ENCODE data around the gene SCN2B.

Gene SCN2B, protein sequence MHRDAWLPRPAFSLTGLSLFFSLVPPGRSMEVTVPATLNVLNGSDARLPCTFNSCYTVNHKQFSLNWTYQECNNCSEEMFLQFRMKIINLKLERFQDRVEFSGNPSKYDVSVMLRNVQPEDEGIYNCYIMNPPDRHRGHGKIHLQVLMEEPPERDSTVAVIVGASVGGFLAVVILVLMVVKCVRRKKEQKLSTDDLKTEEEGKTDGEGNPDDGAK

DNA sequence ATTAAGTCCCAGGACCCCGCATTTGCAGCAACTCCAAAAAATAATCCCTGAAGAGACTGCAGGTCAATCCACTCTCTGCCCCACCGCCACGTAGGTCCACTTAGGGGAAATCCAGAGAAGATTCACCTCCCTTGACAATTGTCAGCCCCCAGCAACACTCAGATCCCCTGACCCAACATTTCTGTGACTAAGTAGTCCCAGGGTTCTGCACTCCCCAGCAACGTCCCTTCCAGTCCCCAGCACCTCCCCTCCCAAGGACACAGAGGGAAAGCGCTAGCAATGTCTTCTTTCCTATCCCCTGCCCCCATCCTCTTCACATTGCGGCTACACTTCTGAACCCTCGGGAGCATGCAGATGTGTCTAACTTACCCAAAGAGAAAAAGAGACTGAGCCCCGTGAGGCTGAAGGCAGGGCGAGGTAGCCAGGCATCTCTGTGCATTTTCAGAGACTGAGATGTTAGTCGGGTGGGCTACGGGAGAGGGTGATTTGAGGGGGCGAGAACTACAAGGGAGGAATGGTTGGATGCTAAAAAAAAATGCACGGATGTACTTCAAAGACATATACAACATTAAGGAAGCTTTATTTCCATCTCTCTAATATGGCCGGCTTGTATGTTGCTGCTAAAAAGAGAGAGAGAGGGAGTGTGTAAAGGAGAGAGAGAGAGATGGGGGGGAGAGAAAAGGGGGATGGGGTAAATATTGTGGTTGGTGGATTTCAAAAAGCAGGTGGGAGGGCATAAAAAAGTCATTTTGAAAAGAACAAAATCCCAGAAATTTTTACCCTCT is at the start of gene SCN2B:
Gene SCN2B, minus strand, starts transcription at position 647 of the 785 bp plus-strand sequence. Its CDS starts 208 bp downstream, at position 439.
- DNase-seq (ENCODE audit: low read depth in 2 of 2): no peak

DNA sequence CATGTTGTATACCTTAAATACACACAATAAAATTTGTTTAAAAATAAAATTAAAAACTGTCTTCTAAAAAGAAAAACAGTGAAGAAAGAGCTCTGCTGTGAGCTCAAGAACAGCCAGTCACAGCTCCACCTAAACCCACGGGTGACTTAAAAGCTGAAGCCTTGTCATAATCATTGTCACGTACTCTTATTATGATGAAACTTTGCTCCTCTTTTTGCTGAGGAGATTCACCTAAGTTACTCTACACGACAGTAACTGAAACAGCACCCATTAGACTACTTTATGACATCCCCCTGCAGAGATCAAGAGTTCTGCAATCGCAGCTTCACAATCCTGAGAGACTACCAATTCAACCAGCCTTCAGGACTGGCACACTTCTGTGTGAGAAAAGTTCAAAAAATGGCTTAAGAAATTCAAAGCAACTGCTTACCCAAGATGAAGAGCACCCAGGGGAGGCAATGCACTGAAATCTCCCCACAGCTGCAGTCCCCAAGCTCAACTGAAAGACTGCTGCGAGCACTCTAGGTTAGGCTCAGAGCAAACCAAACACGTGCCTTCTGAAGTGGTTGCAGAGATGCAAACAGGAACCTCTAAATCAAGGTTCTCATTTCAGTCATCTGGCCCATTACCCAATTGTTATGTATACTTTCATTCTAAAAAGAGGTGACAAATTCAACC is 48.2 kb upstream of the SCN2B start, which contains the start of gene JAML:
Gene JAML, minus strand, starts transcription at position 501 of the 678 bp plus-strand sequence. CDS start 10,145 bp downstream, outside the sequence.
- peak; percentile 51 to 55 for DNase-seq (ENCODE audit: low read depth in 2 of 2)

DNA sequence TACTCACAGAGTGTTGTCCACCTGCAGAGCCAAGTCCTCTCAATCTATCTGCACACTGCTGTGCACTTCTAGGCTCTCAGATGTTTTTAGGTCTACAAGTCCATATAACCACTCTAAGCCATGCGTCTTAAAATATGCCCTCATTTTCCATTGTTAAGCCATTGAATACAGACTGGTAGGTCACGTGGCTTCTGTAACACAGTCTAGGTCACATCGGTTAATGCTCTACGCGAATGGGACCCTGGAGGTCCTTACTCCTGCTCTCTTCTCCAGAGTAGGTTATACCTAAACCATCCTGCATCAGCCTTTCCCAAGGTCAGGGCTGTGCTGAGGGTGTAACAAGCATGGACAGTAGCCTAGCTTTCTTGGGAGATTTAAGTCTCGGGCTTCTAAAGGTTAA is 47.6 kb upstream of the SCN2B start:
- DNase-seq (ENCODE audit: low read depth in 2 of 2): no peak

DNA sequence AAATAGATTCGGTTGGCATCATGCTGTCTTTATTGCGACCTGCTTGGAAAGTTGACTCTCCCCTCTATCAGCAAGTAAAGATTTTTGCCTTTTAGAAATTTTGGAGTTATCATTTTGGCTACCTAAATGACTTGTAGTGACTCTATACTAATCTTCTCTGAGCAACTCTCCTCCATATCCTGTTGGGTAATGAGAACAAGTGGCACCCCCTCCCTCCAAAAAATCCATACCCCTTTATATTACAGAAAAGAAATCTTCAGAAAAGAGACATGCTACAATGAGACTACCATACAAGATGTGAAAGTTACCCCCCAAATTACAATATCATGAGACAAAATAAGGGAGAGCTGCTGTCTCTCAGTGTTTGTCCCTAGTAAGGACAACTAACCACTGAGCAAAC is 47.1 kb upstream of the SCN2B start:
- DNase-seq (ENCODE audit: low read depth in 2 of 2): no peak

DNA sequence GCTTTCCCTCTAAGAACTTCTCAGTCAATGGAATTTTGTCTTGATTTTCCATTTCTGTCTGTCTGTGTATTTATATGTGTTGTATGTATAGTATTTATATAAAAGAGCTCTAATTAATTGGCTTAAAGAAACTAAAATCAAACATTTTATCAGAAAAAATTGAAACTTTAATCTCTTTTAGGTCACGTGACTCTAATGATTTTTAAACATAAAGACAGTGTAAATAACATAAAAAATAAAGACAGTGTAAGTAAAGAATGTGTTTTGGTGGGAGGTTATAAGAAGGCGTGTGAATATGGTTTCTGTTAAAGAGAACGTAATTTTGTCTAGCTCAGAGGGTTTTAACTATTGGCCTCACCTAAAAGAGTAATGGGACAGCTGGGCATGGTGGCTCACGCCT is 46.0 kb upstream of the SCN2B start:
- DNase-seq (ENCODE audit: low read depth in 2 of 2): no peak

DNA sequence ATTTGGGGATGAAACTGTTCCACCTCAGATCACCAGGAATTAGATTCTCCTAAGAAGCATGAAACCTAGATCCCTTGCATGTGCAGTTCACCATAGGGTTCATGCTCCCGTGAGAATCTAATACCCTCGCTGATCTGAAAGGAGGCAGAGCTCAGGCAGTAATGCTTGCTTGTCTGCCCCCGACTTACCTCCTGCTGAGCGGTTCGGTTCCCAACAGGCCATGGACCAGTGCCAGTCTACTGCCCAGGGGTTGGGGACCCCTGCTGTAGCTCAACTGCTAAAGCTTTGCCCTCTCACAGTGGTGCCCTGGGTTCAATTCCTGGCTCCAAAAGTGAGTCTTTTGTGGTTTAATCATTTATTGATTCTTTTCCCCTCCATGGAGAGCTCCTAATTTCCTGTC is 45.0 kb upstream of the SCN2B start:
- DNase-seq (ENCODE audit: low read depth in 2 of 2): no peak

DNA sequence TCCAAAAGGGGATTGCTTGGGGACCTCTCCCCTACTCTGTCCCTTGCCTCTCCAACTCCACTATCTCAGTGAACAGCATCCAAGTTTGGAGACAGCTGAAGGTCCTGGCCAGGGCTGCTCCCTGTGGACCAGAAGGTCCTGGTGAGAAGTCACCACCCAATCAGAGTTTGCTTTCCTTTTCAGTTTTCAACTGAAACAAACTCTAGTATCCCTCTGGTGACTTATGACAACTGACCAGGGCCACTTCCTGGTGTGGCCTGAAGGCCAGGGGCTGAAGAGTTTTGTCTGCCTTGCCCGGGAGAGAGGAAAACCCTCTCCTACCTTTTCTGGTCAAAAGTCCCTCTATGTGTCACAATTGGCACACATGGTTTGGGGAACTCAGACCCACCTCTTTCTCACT is 43.3 kb upstream of the SCN2B start:
- DNase-seq (ENCODE audit: low read depth in 2 of 2): no peak

- no peak for DNase-seq (ENCODE audit: low read depth in 2 of 2)
Observed at GRCh38 chr11:118219244-118219643, 42.8 kb upstream of the SCN2B start.

GRCh38 chr11:118217575-118217974 is 41.1 kb upstream of the SCN2B start:
- no peak for DNase-seq (ENCODE audit: low read depth in 2 of 2)

DNA sequence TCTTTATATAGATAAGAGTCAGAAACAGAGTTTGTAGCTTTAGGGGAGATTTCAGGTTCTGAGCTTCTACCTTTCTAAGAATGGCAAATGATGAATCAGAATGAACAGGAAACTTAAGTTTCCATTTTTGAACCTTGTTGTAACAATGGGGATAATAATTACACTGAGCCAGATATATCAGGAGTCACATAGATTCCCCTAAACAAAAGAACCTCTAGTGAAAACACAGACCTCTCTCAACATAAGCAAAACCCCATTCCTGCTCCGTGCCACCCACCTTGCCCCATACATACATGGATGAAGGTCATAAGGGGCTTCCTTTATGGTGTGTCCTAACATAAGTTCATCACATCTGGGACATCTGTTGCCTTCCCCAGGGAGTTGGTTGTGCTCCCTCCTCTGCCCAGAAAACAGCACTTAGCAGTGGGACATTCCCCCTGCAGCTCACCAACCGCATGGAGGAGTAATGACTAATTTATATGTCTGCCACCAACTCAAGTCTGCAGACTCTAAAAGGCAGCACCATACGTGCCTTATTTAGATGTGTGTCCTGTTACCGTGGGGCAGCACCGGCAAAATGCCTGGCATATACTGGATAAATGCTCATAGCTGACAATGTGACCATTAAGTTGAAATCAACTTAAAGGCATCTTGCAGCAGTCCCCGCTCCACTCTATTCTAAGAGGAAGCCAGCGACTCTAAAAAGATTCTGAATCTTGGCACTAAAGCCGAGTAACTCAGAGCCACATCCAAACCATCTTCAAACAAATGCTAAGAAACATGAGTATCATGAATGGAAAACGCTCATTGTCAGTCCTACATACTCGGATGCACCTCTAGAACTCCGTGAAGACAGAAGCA is 40.4 kb upstream of the SCN2B start:
- DNase-seq (ENCODE audit: low read depth in 2 of 2): peak; percentile 41 to 49

DNA sequence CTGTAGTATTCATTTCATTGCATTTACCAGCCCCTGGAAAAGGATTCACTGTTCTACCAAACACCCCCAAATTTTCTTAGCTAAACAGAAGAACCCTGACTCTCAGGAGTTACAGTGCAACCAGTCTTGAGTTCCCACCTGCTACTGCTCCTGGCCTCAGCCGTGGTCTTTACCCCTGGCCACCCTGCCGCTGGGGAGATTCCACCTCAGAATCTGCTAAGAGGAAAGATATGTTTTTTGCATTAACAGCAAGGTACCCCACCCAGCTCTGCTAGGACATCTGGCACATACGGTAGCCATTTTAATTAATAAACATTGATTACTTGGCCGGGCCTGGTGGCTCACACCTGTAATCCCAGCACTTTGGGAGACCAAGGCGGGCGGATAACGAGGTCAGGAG is 39.3 kb upstream of the SCN2B start:
- no peak for DNase-seq (ENCODE audit: low read depth in 2 of 2)

- no peak for DNase-seq (ENCODE audit: low read depth in 2 of 2)
Observed at GRCh38 chr11:118215262-118215661, 38.8 kb upstream of the SCN2B start.

GRCh38 chr11:118214210-118214914 is 37.9 kb upstream of the SCN2B start:
- DNase-seq (ENCODE audit: low read depth in 2 of 2): no peak

- no peak for DNase-seq (ENCODE audit: low read depth in 2 of 2)
Observed at GRCh38 chr11:118213781-118214180, 37.3 kb upstream of the SCN2B start.

DNA sequence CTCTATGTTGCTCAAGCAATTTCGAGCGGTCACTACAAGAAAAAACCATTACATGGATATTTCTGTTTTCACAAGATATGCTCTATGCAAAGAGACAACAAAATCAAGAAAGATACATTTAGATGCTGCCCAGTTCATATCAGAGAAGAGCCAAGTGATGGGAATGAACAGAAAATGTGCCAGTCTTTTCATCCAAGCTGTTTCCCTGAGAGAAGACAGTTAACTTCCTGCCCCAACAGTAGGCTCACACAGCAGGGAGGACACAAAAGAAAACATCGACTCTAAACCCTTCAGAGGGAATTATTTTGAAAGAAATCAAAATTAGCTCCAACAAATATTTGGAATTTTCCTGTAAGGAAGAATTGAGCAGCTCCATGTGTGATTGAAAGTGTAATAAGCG is 36.8 kb upstream of the SCN2B start:
- DNase-seq (ENCODE audit: low read depth in 2 of 2): no peak

DNA sequence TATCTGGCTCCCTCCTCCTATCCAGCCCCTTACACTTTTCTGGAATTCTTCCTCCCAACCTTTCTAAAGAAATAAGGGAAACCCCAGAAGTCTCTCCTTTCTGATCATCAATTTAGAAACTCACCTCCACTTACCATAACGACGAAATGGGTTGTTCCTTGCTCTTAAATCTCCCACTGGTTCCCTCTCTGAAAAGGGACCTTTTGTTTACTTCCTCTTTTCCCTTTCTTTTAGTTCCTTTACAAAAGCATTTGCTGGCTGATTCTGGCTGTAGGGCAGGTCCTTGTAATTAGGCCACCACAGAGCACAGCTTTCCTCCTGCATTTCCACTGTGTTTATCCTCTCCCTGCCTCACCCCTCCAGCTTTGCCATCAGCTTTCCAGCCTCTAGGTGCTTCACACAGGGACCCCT is 36.3 kb upstream of the SCN2B start:
- no peak for DNase-seq (ENCODE audit: low read depth in 2 of 2)

DNA sequence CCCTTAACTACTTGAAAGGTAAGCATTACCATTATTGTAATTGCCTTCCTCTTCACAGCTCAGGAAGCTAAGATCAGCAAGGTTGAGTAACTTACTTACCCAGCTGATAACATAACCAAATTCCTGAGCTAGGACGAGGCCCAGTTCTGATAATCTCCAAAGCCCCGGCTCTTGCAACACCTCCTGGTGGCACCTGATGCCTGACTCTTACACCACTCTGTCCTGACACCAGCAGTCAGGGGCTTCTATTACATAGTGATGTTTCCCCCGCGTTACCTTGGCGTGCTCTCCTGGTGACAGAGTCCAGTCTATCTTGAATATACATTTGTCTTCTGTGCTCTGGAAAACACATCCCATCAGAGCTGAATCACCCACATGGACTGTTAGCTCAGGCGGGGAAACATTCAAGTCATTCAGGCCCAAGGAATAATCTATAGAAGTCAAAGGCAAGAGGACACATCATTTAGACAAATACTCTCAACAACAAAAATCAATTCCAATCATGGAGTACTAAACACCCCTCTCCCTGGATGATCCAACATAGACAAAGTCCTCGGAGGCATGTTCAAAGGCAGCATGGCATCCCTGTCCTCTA is 35.8 kb upstream of the SCN2B start:
- DNase-seq (ENCODE audit: low read depth in 2 of 2): no peak

DNA sequence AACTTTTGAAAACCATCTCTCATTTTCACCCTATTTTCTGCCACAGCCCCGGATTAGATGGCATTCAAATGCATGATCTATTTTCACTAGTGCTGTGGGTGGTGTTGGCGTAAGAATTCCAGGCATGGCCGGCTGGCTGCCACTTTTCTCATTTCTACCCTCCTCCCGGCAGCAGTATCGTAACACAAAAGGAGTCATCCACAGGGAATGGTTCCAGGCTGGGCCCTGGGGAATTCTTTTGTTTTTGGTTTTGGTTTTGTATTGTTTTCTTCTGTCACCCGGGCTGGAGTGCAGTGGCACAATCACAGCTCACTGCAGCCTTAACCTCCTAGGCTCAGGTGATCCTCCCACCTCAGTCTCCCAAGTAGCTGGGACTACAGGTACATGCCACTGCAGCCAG is 34.6 kb upstream of the SCN2B start:
- no peak for DNase-seq (ENCODE audit: low read depth in 2 of 2)

DNA sequence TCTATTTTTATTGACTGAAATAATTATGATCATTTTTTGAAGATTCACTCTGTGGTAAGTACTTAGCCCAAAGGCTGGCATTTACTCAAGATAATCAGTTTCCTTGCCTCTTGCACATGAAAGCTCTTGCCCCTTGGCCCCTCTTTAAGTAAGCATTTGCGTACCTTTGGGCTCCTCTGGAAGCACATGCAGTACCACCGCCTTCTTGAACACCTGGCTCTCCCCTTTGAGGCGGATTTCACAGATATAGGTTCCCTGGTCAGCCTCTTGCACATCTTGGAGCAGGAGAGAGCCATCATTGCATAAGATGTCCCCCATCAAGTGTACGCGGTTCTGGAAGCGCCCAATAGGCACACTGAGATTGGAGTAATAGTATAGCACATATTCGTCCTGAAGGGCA is 33.9 kb upstream of the SCN2B start:
- DNase-seq (ENCODE audit: low read depth in 2 of 2): no peak

- DNase-seq (ENCODE audit: low read depth in 2 of 2): no peak
Observed at GRCh38 chr11:118209033-118209432, 32.6 kb upstream of the SCN2B start.

- DNase-seq (ENCODE audit: low read depth in 2 of 2): no peak
Observed at GRCh38 chr11:118207079-118207478, 30.6 kb upstream of the SCN2B start.

Data from stimulated activated CD4-positive, alpha-beta T cell treated with anti-CD3 and anti-CD28 coated beads, Interleukin-15, amount 100 ng/mL, for 48 hours (primary cell).